GM10248 (cell line): ENCODE data around the gene PGP.

Experiments
- CTCF ChIA-PET: fragments of 300-600 bp; sonication (Branson Sonifier 250); formaldehyde crosslinking; extraction: SDS; loops from one replicate; lab custom pipeline; 2021; ENCODE audit warnings: antibody characterized with exemption; lab: Yijun Ruan, JAX
- POLR2A ChIA-PET: fragments of 350-650 bp; sonication (Branson Sonifier 250); formaldehyde crosslinking; extraction: SDS; loops from one replicate; lab custom pipeline; 2020; ENCODE audit warnings: antibody characterized with exemption; lab: Yijun Ruan, JAX
- DNase-seq: peaks from one replicate; pipeline ENCODE4 v3.0.0; 2012; ENCODE audit errors: extremely low spot score
- TF ChIP-seq, protein P1 (sequence below): IDR thresholded peaks from 2 replicates; pipeline ENCODE4 v1.5.1; 2012; ENCODE audit warnings: mild to moderate bottlenecking, low read depth; ENCODE audit errors: extremely low read depth, missing control alignments, control extremely low read depth

Gene PGP

DNA sequence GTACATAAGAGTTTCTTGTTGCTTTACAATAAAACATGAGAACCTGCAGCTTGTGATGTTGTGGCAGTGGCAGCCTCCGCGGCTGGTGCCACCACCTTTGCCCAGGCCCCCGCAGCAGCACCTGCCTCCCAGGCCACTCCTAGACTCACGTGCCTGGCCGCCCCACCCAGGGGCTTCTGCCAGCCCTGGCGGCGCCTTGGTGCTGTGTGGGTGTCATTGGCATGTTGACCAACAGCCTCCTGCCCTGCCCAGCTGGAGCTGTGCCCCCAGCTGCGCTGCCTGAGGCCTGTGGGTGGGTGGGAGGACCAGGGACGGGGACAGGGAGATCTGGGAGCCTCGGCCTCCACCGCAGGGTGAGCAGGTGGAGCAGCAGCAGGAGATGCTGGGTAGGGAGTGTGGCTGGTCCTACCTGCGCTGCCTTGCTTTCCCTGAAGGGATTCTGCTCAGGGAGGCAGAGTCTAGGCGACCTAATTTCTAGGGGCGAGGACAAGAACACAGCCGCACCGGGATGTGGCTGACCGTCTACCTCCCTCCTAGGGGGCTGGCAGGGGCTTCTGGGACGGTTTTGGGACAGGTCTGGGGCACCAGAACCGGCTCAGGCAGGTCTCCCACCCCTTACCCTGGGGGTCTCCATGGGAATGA is 21.2 kb upstream of the PGP start:
- no peak for DNase-seq
- CTCF ChIA-PET: no interaction called here
- TF ChIP-seq, protein P1, sequence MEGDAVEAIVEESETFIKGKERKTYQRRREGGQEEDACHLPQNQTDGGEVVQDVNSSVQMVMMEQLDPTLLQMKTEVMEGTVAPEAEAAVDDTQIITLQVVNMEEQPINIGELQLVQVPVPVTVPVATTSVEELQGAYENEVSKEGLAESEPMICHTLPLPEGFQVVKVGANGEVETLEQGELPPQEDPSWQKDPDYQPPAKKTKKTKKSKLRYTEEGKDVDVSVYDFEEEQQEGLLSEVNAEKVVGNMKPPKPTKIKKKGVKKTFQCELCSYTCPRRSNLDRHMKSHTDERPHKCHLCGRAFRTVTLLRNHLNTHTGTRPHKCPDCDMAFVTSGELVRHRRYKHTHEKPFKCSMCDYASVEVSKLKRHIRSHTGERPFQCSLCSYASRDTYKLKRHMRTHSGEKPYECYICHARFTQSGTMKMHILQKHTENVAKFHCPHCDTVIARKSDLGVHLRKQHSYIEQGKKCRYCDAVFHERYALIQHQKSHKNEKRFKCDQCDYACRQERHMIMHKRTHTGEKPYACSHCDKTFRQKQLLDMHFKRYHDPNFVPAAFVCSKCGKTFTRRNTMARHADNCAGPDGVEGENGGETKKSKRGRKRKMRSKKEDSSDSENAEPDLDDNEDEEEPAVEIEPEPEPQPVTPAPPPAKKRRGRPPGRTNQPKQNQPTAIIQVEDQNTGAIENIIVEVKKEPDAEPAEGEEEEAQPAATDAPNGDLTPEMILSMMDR: no peak
- POLR2A ChIA-PET: no interaction called here

DNA sequence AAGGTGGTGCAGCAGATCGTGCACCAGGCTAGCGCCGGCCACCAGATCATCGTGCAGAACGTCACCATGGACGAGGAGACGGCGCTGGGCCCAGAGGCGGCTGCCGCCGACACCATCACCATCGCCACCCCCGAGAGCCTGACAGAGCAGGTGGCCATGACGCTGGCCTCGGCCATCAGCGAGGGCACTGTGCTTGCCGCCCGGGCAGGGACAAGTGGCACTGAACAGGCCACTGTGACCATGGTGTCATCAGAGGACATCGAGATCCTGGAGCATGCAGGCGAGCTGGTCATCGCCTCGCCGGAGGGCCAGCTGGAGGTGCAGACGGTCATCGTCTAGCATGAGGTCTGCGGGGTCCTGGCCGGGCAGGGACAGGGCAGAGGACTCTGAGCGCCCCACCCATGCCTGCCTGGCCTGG is 20.6 kb upstream of the PGP start:
- no peak for DNase-seq
- POLR2A ChIA-PET: no interaction called here
- TF ChIP-seq, protein P1: no peak
- CTCF ChIA-PET: no interaction called here

DNA sequence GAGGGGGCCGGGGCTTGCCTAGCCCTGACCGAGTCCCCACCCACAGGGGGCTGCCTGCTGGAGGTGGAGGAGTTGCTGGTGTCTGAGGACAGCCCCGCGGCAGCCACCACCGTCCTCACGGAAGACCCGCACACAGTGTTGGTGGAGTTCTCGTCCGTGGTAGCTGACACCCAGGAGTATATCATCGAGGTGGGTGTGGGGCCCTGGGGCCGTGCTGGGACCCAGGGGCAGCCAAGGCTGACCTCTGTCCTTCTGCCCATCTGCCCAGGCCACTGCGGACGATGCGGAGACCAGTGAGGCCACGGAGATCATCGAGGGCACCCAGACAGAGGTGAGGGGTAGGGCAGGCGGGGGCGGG is 20.2 kb upstream of the PGP start:
- TF ChIP-seq, protein P1: no peak
- no peak for DNase-seq
- ChIA-PET CTCF (interaction anchor here (2.0 kb wide), 1 partner anchor 17 kb away, joined by 7 read pairs; the partner anchor contains the start of gene ECI1), POLR2A (no interaction called here)

DNA sequence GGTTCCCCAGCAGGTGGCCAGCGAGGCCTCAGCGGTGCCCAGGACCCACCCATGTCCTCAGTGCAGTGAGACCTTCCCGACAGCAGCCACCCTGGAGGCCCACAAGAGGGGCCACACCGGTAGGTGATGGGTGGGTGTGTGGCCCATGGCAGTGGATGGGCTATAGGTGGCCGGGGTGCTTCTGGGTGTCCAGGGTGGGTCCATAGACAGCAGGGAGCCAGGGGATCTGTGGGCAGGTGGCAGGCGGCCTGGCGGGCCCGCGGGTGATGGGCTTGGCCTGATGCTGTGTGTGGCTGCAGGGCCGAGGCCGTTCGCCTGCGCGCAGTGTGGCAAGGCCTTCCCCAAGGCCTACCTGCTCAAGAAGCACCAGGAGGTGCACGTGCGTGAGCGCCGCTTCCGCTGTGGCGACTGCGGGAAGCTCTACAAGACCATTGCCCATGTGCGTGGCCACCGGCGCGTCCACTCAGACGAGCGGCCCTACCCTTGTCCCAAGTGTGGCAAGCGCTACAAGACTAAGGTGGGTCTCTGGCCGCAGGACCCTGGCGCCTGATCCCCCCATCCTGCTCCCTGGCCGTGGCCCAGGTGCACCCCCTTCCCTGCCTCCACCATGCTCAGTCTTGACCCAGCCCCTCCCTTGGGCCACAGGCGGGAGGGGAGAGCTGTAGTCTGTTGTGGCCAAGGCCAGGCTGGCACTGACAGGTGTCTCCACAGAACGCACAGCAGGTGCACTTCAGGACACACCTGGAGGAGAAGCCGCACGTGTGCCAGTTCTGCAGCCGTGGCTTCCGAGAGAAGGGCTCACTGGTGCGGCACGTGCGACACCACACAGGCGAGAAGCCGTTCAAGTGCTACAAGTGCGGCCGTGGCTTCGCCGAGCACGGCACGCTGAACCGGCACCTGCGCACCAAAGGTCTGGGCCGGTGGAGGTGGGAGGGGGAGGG is 19.5 kb upstream of the PGP start:
- ChIA-PET POLR2A (interaction anchor here (0.6 kb wide), 1 partner anchor 31 kb away, joined by 4 read pairs; no protein-coding TSS in a partner anchor), CTCF (interaction anchor here (2.0 kb wide), 1 partner anchor 17 kb away, joined by 7 read pairs; the partner anchor contains the start of gene ECI1)
- TF ChIP-seq, protein P1: no peak
- DNase-seq: no peak

DNA sequence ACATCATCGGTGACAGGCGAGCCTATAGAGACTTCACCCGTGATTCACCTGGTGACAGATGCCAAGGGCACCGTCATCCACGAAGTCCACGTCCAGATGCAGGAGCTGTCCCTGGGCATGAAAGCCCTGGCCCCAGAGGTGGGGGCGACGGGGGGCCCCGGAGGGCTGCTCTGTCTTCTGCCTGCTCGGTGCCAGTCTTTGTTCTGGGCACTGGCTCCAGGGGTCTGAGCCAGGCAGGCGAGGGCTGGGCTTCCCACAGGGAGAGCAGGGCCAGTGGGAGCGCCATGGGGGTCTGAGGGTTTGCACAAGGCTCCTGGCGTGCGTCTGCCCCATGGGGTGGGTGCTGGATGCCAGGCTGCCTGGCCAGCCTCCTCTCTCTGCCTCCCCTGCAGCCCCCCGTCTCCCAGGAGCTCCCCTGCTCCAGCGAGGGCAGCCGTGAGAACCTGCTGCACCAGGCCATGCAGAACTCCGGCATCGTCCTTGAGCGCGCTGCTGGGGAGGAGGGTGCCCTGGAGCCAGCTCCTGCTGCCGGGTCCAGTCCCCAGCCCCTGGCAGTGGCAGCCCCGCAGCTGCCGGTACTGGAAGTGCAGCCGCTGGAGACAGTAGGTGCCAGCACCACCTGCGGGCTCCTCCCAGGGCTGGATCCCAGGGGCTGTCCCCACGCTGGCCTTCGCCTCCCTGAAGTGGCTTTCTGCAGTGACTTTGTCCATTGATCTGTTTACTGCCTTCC is 18.6 kb upstream of the PGP start:
- POLR2A ChIA-PET: interaction anchor here (0.6 kb wide), 1 partner anchor 32 kb away, joined by 4 read pairs; no protein-coding TSS in a partner anchor
- DNase-seq: no peak
- TF ChIP-seq, protein P1: no peak
- CTCF ChIA-PET: interaction anchor here (2.0 kb wide), 1 partner anchor 18 kb away, joined by 7 read pairs; the partner anchor contains the start of gene ECI1
